GDM1 (cell line): ENCODE data around the gene MPV17L.
"Not testable (repeated sequence)": the region's sequence is repeated elsewhere in the genome, so short reads cannot be mapped to it uniquely, and the experiment has no call there.

Experiments used
- DNase-seq: peaks from one replicate; lab custom pipeline; 2025; lab: John Stamatoyannopoulos, UW

The MPV17L gene

DNA sequence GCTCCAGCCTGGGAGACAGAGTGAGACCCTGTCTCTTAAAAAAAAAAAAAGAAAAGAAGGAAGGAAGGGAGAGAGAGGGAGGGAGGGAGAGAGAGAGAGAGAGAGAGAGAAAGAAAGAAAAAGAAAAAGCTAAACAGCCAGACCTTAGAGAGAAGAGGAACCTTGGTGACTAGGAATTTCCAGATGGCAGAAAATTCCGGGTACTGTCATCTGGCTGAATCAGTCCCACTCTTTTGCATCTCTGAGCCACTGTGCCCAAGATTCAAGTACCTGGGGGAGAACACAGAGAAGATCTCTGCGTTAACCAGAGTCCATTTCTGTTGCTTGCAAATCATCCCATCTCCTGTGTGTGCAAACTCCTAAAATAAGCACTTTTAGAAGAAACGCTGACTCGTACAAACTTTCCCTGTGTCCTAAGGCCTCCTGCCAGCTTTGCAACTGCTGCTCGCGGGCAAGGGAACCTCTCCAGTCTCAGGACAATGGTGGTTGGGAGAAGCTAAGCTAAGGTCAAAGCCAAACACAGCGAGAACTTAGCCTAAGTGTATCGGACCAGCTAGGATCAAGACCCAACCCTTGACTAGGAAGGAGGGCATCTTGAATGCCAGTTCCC, 56.8 kb downstream of the MPV17L start:
- DNase-seq: no peak

DNA sequence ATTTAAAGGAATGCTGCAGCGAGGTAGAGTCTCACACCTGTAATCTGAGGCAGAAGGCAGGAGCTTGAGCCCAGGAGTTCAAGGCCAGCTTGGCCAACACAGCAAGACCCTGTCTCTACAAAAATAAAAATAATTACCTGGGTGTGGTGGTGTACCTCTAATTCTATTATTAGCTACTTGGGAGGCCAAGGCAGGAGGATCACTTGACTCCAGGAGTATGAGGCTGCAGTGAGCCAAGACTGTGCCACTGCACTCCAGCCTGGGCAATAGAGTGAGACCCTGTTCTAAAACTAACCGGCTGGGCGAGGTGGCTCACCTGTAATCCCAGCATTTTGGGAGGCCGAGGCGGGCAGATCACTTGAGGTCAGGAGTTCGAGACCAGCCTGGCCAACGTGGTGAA, 57.7 kb downstream of the MPV17L start:
- not testable (repeated sequence) for DNase-seq

DNA sequence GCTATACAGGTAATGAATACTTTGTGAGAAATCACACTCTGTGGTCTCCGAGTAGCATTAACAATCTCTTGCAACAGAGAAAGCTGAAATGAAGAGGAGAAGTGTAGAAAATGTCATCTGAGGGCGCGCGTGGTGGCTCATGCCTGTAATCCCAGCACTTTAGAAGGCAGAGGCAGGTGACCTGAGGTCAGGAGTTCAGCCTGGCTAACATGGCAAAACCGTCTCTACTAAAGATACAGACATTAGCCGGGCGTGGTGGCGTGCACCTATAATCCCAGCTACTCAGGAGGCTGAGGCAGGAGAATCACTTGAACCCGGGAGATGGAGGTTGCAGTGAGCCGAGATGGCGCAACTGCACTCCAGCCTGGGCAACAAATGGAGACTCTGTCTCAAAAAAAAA, 59.4 kb downstream of the MPV17L start:
- not testable (repeated sequence) for DNase-seq

DNA sequence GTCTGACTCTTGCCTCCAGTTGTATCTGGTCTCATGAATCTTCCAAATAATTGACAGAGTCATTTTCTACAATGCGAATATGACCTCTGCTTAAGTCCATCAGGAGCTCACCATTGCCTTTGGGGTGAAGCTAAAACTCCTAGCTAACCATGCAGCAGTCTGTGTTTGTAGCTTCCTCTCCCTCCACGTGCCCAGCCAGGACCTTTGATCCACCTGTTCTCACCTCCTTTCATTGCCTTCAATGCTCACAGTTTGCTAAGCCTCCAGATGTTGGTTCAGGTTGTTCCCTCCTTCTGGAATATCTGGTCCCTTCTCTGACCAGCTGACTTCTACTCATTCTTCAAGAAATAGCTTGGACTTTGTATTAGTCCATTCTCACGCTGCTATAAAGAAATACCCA, 61.8 kb downstream of the MPV17L start:
- no peak for DNase-seq

DNA sequence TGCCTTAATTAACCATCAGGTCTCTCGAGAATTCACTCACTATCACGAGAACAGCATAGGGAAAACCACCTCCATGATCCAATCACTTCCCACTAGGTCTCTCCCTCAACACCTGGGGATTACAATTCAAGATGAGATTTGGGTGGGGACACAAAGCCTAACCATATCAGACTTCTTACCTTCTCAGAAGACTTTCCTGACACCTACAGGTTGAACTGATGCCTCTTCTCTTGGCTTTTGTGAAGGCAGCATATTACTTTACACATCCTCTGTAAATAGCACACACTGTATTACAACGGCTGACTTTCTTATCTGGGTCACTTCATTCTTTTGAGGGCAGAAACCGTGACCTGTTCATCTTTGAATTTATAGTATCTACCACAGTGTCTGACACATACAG, 62.4 kb downstream of the MPV17L start:
- DNase-seq: no peak

DNA sequence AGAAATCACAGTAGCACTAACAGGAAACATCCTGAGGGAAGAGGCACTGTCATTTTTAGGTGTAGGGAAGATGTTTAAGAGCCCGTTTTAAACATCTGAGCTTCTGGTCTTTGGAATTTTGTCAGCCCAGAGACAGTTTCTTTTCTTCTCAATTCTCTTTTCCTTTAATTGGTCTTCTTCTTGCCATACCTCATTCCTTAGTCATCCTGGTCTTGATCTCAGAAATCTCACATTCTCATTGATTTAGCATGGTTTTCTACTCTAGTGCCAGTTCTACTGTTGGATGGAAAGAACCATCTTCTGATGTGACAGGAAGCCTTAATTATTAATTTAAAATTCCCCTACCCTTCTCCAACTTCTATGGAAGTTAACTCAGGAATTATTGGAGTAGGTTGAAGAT, 64.2 kb downstream of the MPV17L start:
- DNase-seq: no peak

DNA sequence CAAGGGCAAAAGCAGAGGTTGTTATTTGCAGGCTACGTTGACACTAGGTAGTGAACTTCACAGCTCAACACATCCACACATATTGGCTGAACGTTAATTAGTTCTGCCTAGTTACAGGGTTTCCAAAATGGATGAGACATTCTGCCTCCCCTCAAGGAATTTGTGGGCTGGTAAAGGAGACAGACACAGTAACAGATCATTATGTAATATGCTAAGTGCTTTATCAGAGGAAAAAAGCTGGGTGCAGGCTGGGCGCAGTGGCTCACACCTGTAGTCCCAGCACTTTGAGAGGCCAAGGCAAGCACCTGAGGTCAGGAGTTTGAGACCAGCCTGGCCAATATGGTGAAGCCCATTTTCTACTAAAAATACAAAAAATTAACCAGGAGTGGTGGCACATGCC, 65.0 kb downstream of the MPV17L start:
- no peak for DNase-seq

DNA sequence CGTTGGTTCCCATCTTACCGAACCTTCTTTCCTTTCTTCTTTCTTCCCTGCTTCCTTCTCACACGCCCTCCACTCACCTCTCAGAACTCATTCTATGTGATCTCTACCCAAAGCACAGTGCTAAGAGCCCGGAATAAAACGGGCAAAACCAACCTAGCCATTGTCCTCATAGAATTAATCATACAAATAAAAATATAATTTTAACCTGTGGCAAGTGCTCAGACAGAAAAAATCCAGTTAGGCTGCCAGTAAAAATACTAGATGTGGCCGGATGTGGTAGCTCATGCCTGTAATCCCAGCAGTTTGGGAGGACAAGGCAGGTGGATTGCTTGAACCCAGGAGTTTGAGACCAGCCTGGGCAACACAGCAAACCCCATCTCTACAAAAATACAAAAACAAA, 65.8 kb downstream of the MPV17L start:
- no peak for DNase-seq
